Hepatocyte (in vitro differentiated cells): Measurements from ENCODE around the gene RAB37. TPM values are rescaled to one million over a fixed set of nuclear protein-coding genes. Genes with fewer than 3 reads are reported as not detected.
A peak's percentile ranks its signal among the peaks of the same experiment; 100 is the strongest.

Source experiments
- DNase-seq: peaks from one replicate; pipeline ENCODE4 v3.0.0-alpha.2; 2016; ENCODE audit warnings: low spot score
- H2AFZ ChIP-seq: fragments of 200-600 bp; sonication (generic); 2 replicates; pipeline ENCODE4 v1.6.0; 2016; ENCODE audit warnings: antibody characterized with exemption, mild to moderate bottlenecking
- H3K27ac ChIP-seq: fragments of 200-600 bp; sonication (generic); 2 replicates; pipeline ENCODE4 v1.5.1; 2016; ENCODE audit warnings: mild to moderate bottlenecking
- H3K27me3 ChIP-seq: fragments of 200-600 bp; sonication (generic); 2 replicates; pipeline ENCODE4 v1.6.1; 2016
- H3K36me3 ChIP-seq: fragments of 200-600 bp; sonication (generic); replicated peaks from 2 replicates; pipeline ENCODE4 v1.5.1; 2016; ENCODE audit warnings: low read depth; ENCODE audit not compliant: insufficient read depth
- H3K4me1 ChIP-seq: fragments of 200-600 bp; sonication (generic); 2 replicates; pipeline ENCODE4 v1.5.1; 2016; ENCODE audit warnings: mild to moderate bottlenecking, moderate library complexity; ENCODE audit not compliant: insufficient read depth
- H3K4me2 ChIP-seq: fragments of 200-600 bp; sonication (generic); 2 replicates; pipeline ENCODE4 v1.6.0; 2016
- H3K4me3 ChIP-seq: fragments of 200-600 bp; sonication (generic); 2 replicates; pipeline ENCODE4 v1.5.1; 2016; ENCODE audit warnings: mild to moderate bottlenecking
- H3K79me2 ChIP-seq: fragments of 200-600 bp; sonication (generic); 2 replicates; pipeline ENCODE4 v1.6.0; 2017; ENCODE audit warnings: mild to moderate bottlenecking
- H3K9me2 ChIP-seq: fragments of 200-600 bp; sonication (generic); replicated peaks from 2 replicates; pipeline ENCODE4 v1.6.0; 2017; ENCODE audit warnings: mild to moderate bottlenecking; ENCODE audit not compliant: insufficient read depth
- H3K9me3 ChIP-seq: fragments of 200-600 bp; sonication (generic); 2 replicates; pipeline ENCODE4 v1.5.1; 2016; ENCODE audit warnings: low read depth, mild to moderate bottlenecking
- H4K20me1 ChIP-seq: fragments of 200-600 bp; sonication (generic); 2 replicates; pipeline ENCODE4 v1.6.0; 2016; ENCODE audit warnings: mild to moderate bottlenecking; ENCODE audit not compliant: insufficient read depth, poor library complexity, severe bottlenecking
- EZH2 ChIP-seq: fragments of 200-600 bp; sonication (generic); IDR thresholded peaks from 2 replicates; pipeline ENCODE4 v1.6.1; 2016; ENCODE audit warnings: antibody characterized with exemption, mild to moderate bottlenecking, borderline replicate concordance
- EZH2phosphoT487 ChIP-seq: fragments of 200-600 bp; sonication (generic); IDR thresholded peaks from one replicate; pipeline ENCODE4 v1.6.1; 2018; ENCODE audit warnings: antibody characterized with exemption, mild to moderate bottlenecking, low read depth, moderate library complexity; ENCODE audit not compliant: unreplicated experiment, severe bottlenecking
- WGBS: methylation state at CpG from one replicate; pipeline ENCODE4 v1.1.6; 2016; ENCODE audit warnings: low lambda C conversion rate; ENCODE audit errors: missing lambda C conversion rate; 5-methylcytosine and 5-hydroxymethylcytosine counted together
- polyA plus RNA-seq: library from polyadenylated mRNA; unstranded; fragments of >200 nt; fragmentation: Nextera tagmentation; extraction: Ambion mirVana; gene quantifications from 2 replicates; pipeline ENCODE4 v1.2.1, GENCODE V29; 2016
- total RNA-seq: library from RNA; depleted of rRNA; stranded (reverse); fragments of >200 nt; gene quantifications from 2 replicates; pipeline ENCODE4 v1.2.3, GENCODE V29; 2014
- TF ChIP-seq, protein P1 (sequence below): fragments of 200-600 bp; sonication (generic); IDR thresholded peaks from 2 replicates; pipeline ENCODE4 v1.5.1; 2016; ENCODE audit warnings: antibody characterized with exemption, mild to moderate bottlenecking; ENCODE audit not compliant: poor library complexity

The RAB37 gene
- total and polyA plus RNA-seq, 2 experiments from 2014 or later: 6.1 to 7.0 TPM

DNA sequence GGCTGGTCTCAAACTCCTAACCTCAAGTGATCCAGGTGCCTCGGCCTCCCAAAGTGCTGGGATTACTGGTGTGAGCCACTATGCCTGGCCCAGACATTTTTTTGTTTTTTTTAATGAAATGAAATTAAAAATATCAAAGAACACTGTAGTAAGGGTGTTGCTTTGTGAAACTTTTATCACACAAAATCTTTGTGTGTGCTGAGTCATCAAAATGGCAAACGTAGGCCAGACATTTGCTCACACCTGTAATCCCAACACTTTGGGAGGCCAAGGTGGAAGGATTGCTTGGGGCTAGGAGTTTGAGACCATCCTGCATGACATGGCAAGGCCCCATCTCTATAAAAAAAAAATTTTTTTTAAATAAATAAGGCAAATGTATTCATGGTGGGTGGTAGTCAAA is 29.4 kb downstream of the RAB37 start:
- Histone ChIP-seq H3K79me2 (peaks cover 50% of the 10 kb centered on the region), H2AFZ (no peak overlapping the region), H3K36me3 (no peaks in the 10 kb centered on the region), H3K9me3 (no peaks in the 10 kb centered on the region), H3K4me2 (no peak overlapping the region), H3K9me2 (no peaks in the 10 kb centered on the region), H4K20me1 (peaks cover 7% of the 10 kb centered on the region), H3K27ac (peak overlapping the region; percentile 97), H3K4me1 (peaks cover 77% of the 10 kb centered on the region), H3K4me3 (no peak overlapping the region), H3K27me3 (no peaks in the 10 kb centered on the region)
- no peak for DNase-seq
- WGBS: 75% methylated on average over 2 of the region's 2 CpGs
- TF ChIP-seq EZH2phosphoT487 (no peak), EZH2 (no peak)
- TF ChIP-seq, protein P1, sequence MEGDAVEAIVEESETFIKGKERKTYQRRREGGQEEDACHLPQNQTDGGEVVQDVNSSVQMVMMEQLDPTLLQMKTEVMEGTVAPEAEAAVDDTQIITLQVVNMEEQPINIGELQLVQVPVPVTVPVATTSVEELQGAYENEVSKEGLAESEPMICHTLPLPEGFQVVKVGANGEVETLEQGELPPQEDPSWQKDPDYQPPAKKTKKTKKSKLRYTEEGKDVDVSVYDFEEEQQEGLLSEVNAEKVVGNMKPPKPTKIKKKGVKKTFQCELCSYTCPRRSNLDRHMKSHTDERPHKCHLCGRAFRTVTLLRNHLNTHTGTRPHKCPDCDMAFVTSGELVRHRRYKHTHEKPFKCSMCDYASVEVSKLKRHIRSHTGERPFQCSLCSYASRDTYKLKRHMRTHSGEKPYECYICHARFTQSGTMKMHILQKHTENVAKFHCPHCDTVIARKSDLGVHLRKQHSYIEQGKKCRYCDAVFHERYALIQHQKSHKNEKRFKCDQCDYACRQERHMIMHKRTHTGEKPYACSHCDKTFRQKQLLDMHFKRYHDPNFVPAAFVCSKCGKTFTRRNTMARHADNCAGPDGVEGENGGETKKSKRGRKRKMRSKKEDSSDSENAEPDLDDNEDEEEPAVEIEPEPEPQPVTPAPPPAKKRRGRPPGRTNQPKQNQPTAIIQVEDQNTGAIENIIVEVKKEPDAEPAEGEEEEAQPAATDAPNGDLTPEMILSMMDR: no peak

DNA sequence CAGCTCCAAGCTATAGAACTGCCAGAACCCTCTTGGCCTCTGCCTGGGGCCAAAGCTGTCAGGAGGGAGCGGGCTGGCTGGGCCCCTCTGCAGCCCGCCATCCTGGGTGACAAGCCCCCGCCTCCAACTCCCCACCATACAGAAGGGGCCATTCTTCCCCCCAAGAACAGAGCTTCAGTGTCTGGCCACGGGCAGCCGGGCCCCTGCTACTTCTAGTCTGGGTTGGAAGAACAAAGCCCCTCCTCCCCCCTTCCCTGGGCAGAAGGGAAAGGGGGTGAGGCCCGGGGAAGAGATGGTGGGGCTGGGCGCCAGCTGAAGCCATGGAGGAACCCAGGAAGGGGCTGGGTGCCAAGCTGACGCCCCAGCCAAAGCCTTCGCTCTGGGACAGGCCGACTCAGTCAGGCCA is 30.1 kb downstream of the RAB37 start:
- WGBS: 93% methylated on average over 8 of the region's 10 CpGs
- Histone ChIP-seq H2AFZ (no peak overlapping the region), H3K79me2 (peaks cover 43% of the 10 kb centered on the region), H3K9me2 (no peaks in the 10 kb centered on the region), H3K27me3 (no peaks in the 10 kb centered on the region), H3K9me3 (no peaks in the 10 kb centered on the region), H3K4me3 (no peak overlapping the region), H3K27ac (peak overlapping the region; percentile 14), H3K4me2 (no peak overlapping the region), H3K4me1 (peaks cover 70% of the 10 kb centered on the region), H4K20me1 (peaks cover 2% of the 10 kb centered on the region), H3K36me3 (no peaks in the 10 kb centered on the region)
- TF ChIP-seq EZH2 (no peak), EZH2phosphoT487 (no peak)
- TF ChIP-seq, protein P1: no peak
- DNase-seq: no peak

DNA sequence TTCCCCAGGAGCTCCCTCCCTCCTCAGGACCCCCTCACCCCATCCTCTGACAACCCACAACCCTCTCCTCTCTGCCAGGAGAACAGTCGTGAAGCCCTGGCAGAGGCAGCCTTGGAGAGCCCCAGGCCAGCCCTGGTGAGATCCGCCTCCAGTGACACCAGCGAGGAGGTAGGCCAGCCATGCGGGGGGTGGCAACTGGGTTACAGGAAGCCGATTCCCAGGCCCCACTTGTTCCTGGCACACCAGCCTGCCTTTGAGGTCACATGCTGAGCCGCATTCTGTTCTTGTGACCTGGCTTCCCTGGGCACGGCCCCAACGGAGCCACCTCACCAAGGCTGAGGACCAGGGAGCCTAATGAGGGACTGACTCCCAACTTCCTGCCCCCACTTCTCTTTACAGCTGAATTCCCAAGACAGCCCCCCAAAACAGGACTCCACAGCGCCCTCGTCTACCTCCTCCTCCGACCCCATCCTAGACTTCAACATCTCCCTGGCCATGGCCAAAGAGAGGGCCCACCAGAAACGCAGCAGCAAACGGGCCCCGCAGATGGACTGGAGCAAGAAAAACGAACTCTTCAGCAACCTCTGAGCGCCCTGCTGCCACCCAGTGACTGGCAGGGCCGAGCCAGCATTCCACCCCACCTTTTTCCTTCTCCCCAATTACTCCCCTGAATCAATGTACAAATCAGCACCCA is 31.2 kb downstream of the RAB37 start:
- no peaks in the 10 kb centered on the region for H3K9me3 ChIP-seq
- 86% methylated on average over 17 of the region's 17 CpGs for whole genome bisulfite sequencing
- TF ChIP-seq EZH2: no peak
- H2AFZ ChIP-seq: no peak overlapping the region
- H3K4me3 ChIP-seq: no peak overlapping the region
- peaks cover 38% of the 10 kb centered on the region for H3K79me2 ChIP-seq
- H3K27me3 ChIP-seq: no peaks in the 10 kb centered on the region
- no peak overlapping the region for H3K4me2 ChIP-seq
- DNase-seq: no peak
- no peaks in the 10 kb centered on the region for H3K9me2 ChIP-seq
- peaks cover 2% of the 10 kb centered on the region for H4K20me1 ChIP-seq
- peaks cover 59% of the 10 kb centered on the region for H3K4me1 ChIP-seq
- no peaks in the 10 kb centered on the region for H3K36me3 ChIP-seq
- H3K27ac ChIP-seq: peak overlapping the region; percentile 14

DNA sequence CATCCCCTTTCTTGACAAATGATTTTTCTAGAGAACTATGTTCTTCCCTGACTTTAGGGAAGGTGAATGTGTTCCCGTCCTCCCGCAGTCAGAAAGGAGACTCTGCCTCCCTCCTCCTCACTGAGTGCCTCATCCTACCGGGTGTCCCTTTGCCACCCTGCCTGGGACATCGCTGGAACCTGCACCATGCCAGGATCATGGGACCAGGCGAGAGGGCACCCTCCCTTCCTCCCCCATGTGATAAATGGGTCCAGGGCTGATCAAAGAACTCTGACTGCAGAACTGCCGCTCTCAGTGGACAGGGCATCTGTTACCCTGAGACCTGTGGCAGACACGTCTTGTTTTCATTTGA is 31.7 kb downstream of the RAB37 start:
- H3K4me1 ChIP-seq: peaks cover 54% of the 10 kb centered on the region
- no peaks in the 10 kb centered on the region for H3K9me3 ChIP-seq
- peak overlapping the region; percentile 14 for H3K27ac ChIP-seq
- peaks cover 36% of the 10 kb centered on the region for H3K79me2 ChIP-seq
- H3K27me3 ChIP-seq: no peaks in the 10 kb centered on the region
- H4K20me1 ChIP-seq: peaks cover 2% of the 10 kb centered on the region
- DNase-seq: no peak
- no peak for TF ChIP-seq EZH2
- TF ChIP-seq EZH2phosphoT487: no peak
- TF ChIP-seq, protein P1: no peak
- H3K36me3 ChIP-seq: no peaks in the 10 kb centered on the region
- H3K9me2 ChIP-seq: no peaks in the 10 kb centered on the region
- H3K4me3 ChIP-seq: no peak overlapping the region
- H2AFZ ChIP-seq: no peak overlapping the region
- WGBS: 89% methylated on average over 7 of the region's 7 CpGs
- H3K4me2 ChIP-seq: no peak overlapping the region
